Activated naive CD4-positive, alpha-beta T cell treated with anti-CD3 and anti-CD28 coated beads, Interleukin-2, amount 10 ng/mL, durations not matched to agents 7 days and 5 days (primary cell): ENCODE results near the gene PTPRD.

Experiments
- CTCF ChIA-PET: fragments of 350-600 bp; sonication (Branson Sonifier 250); formaldehyde crosslinking; loops from one replicate; lab custom pipeline; 2021; ENCODE audit warnings: antibody characterized with exemption; lab: Charles Lee
- DNase-seq: peaks from one replicate; pipeline ENCODE4 v3.0.0-alpha.2; 2020
- H3K27ac Mint-ChIP-seq: one replicate; pipeline ENCODE4 v1.8.0; 2021; ENCODE audit warnings: mild to moderate bottlenecking, moderate library complexity, mixed read lengths
- H3K27me3 Mint-ChIP-seq: one replicate; pipeline ENCODE4 v1.8.0; 2021; ENCODE audit warnings: mild to moderate bottlenecking, mixed read lengths
- H3K36me3 Mint-ChIP-seq: one replicate; pipeline ENCODE4 v1.8.0; 2021; ENCODE audit warnings: mixed read lengths
- H3K4me1 Mint-ChIP-seq: one replicate; pipeline ENCODE4 v1.8.0; 2021; ENCODE audit warnings: mixed read lengths
- H3K4me3 Mint-ChIP-seq: one replicate; pipeline ENCODE4 v1.8.0; 2021; ENCODE audit warnings: mild to moderate bottlenecking, moderate library complexity, mixed read lengths
- H3K9me3 Mint-ChIP-seq: one replicate; pipeline ENCODE4 v1.8.0; 2021; ENCODE audit warnings: mixed read lengths

Gene PTPRD

GRCh38 chr9:9792144-9792857 lies 820.5 kb downstream of the PTPRD start:
- Mint-ChIP-seq H3K36me3 (no peaks in the 10 kb centered on the region), H3K27me3 (no peaks in the 10 kb centered on the region), H3K4me3 (no peak overlapping the region), H3K27ac (no peak overlapping the region), H3K4me1 (no peaks in the 10 kb centered on the region), H3K9me3 (no peaks in the 10 kb centered on the region)
- no peak for DNase-seq
- CTCF ChIA-PET: interaction anchor here (1.3 kb wide), 1 partner anchor 186 kb away, joined by 4 read pairs; no protein-coding TSS in a partner anchor

- CTCF ChIA-PET: interaction anchor here (1.3 kb wide), 1 partner anchor 185 kb away, joined by 4 read pairs; no protein-coding TSS in a partner anchor
- no peak overlapping the region for H3K27ac Mint-ChIP-seq
- no peaks in the 10 kb centered on the region for H3K36me3 Mint-ChIP-seq
- H3K9me3 Mint-ChIP-seq: no peaks in the 10 kb centered on the region
- no peak overlapping the region for H3K4me3 Mint-ChIP-seq
- no peaks in the 10 kb centered on the region for H3K4me1 Mint-ChIP-seq
- no peak for DNase-seq
- no peaks in the 10 kb centered on the region for H3K27me3 Mint-ChIP-seq
Measured at GRCh38 chr9:9791611-9792010, 821.2 kb downstream of the PTPRD start.

- Mint-ChIP-seq H3K36me3 (no peaks in the 10 kb centered on the region), H3K4me3 (no peak overlapping the region), H3K27me3 (no peaks in the 10 kb centered on the region), H3K27ac (no peak overlapping the region), H3K4me1 (no peaks in the 10 kb centered on the region), H3K9me3 (no peaks in the 10 kb centered on the region)
- CTCF ChIA-PET: interaction anchor here (0.8 to 0.9 kb wide), 2 partner anchors 24 to 153 kb away, joined by 3 read pairs; no protein-coding TSS in a partner anchor
- no peak for DNase-seq
Measured at GRCh38 chr9:9790216-9790872, 822.5 kb downstream of the PTPRD start.

- Mint-ChIP-seq H3K27ac (no peak overlapping the region), H3K4me1 (no peaks in the 10 kb centered on the region), H3K27me3 (no peaks in the 10 kb centered on the region), H3K4me3 (no peak overlapping the region), H3K36me3 (no peaks in the 10 kb centered on the region), H3K9me3 (no peaks in the 10 kb centered on the region)
- DNase-seq: no peak
- CTCF ChIA-PET: no interaction called here
Measured at GRCh38 chr9:9783711-9784110, 829.1 kb downstream of the PTPRD start.

- H3K9me3 Mint-ChIP-seq: no peaks in the 10 kb centered on the region
- no peaks in the 10 kb centered on the region for H3K27me3 Mint-ChIP-seq
- CTCF ChIA-PET: no interaction called here
- H3K36me3 Mint-ChIP-seq: no peaks in the 10 kb centered on the region
- DNase-seq: no peak
- H3K27ac Mint-ChIP-seq: no peak overlapping the region
- H3K4me1 Mint-ChIP-seq: no peaks in the 10 kb centered on the region
- no peak overlapping the region for H3K4me3 Mint-ChIP-seq
Measured at GRCh38 chr9:9783211-9783610, 829.6 kb downstream of the PTPRD start.

- no peak overlapping the region for H3K4me3 Mint-ChIP-seq
- H3K36me3 Mint-ChIP-seq: no peaks in the 10 kb centered on the region
- H3K9me3 Mint-ChIP-seq: no peaks in the 10 kb centered on the region
- DNase-seq: no peak
- H3K4me1 Mint-ChIP-seq: no peaks in the 10 kb centered on the region
- no peak overlapping the region for H3K27ac Mint-ChIP-seq
- CTCF ChIA-PET: no interaction called here
- no peaks in the 10 kb centered on the region for H3K27me3 Mint-ChIP-seq
Measured at GRCh38 chr9:9778293-9778692, 834.5 kb downstream of the PTPRD start.

- Mint-ChIP-seq H3K27me3 (no peaks in the 10 kb centered on the region), H3K4me3 (no peak overlapping the region), H3K9me3 (no peaks in the 10 kb centered on the region), H3K4me1 (no peaks in the 10 kb centered on the region), H3K27ac (no peak overlapping the region), H3K36me3 (no peaks in the 10 kb centered on the region)
- CTCF ChIA-PET: no interaction called here
- DNase-seq: no peak
Measured at GRCh38 chr9:9774471-9774870, 838.3 kb downstream of the PTPRD start.

GRCh38 chr9:9771314-9771713 lies 841.5 kb downstream of the PTPRD start:
- Mint-ChIP-seq H3K27me3 (no peaks in the 10 kb centered on the region), H3K4me1 (no peaks in the 10 kb centered on the region), H3K4me3 (no peak overlapping the region), H3K9me3 (no peaks in the 10 kb centered on the region), H3K27ac (no peak overlapping the region), H3K36me3 (no peaks in the 10 kb centered on the region)
- DNase-seq: no peak
- CTCF ChIA-PET: no interaction called here

GRCh38 chr9:9764821-9765220 lies 848.0 kb downstream of the PTPRD start:
- Mint-ChIP-seq H3K27ac (no peak overlapping the region), H3K27me3 (no peaks in the 10 kb centered on the region), H3K4me1 (no peaks in the 10 kb centered on the region), H3K36me3 (no peaks in the 10 kb centered on the region), H3K4me3 (no peak overlapping the region), H3K9me3 (peaks cover 3% of the 10 kb centered on the region)
- CTCF ChIA-PET: no interaction called here
- DNase-seq: no peak

- no peaks in the 10 kb centered on the region for H3K27me3 Mint-ChIP-seq
- H3K27ac Mint-ChIP-seq: no peak overlapping the region
- no peaks in the 10 kb centered on the region for H3K9me3 Mint-ChIP-seq
- no peaks in the 10 kb centered on the region for H3K36me3 Mint-ChIP-seq
- CTCF ChIA-PET: no interaction called here
- H3K4me1 Mint-ChIP-seq: no peaks in the 10 kb centered on the region
- DNase-seq: no peak
- H3K4me3 Mint-ChIP-seq: no peak overlapping the region
Measured at GRCh38 chr9:9754186-9754585, 858.6 kb downstream of the PTPRD start.

- Mint-ChIP-seq H3K4me1 (no peaks in the 10 kb centered on the region), H3K27me3 (no peaks in the 10 kb centered on the region), H3K27ac (no peak overlapping the region), H3K36me3 (no peaks in the 10 kb centered on the region), H3K9me3 (no peaks in the 10 kb centered on the region), H3K4me3 (no peak overlapping the region)
- no peak for DNase-seq
- CTCF ChIA-PET: no interaction called here
Measured at GRCh38 chr9:9753266-9753665, 859.5 kb downstream of the PTPRD start.

GRCh38 chr9:9752722-9753121 lies 860.1 kb downstream of the PTPRD start:
- no peaks in the 10 kb centered on the region for H3K9me3 Mint-ChIP-seq
- CTCF ChIA-PET: no interaction called here
- no peaks in the 10 kb centered on the region for H3K36me3 Mint-ChIP-seq
- no peak overlapping the region for H3K4me3 Mint-ChIP-seq
- H3K4me1 Mint-ChIP-seq: no peaks in the 10 kb centered on the region
- H3K27me3 Mint-ChIP-seq: no peaks in the 10 kb centered on the region
- H3K27ac Mint-ChIP-seq: no peak overlapping the region
- DNase-seq: no peak

GRCh38 chr9:9751996-9752395 lies 860.8 kb downstream of the PTPRD start:
- CTCF ChIA-PET: no interaction called here

GRCh38 chr9:9750719-9751118 lies 862.1 kb downstream of the PTPRD start:
- Mint-ChIP-seq H3K9me3 (no peaks in the 10 kb centered on the region), H3K4me1 (no peaks in the 10 kb centered on the region), H3K36me3 (no peaks in the 10 kb centered on the region), H3K27ac (no peak overlapping the region), H3K27me3 (no peaks in the 10 kb centered on the region), H3K4me3 (no peak overlapping the region)
- CTCF ChIA-PET: no interaction called here
- DNase-seq: no peak

More at GRCh38 chr9:9751996-9752395, 860.8 kb downstream of the PTPRD start:
- DNase-seq: no peak
- Mint-ChIP-seq H3K4me3 (no peak overlapping the region), H3K27ac (no peak overlapping the region), H3K9me3 (no peaks in the 10 kb centered on the region), H3K27me3 (no peaks in the 10 kb centered on the region), H3K36me3 (no peaks in the 10 kb centered on the region), H3K4me1 (no peaks in the 10 kb centered on the region)

- Mint-ChIP-seq H3K4me3 (no peak overlapping the region), H3K27me3 (no peaks in the 10 kb centered on the region), H3K9me3 (no peaks in the 10 kb centered on the region), H3K4me1 (no peaks in the 10 kb centered on the region), H3K36me3 (no peaks in the 10 kb centered on the region), H3K27ac (no peak overlapping the region)
- no peak for DNase-seq
- CTCF ChIA-PET: no interaction called here
Measured at GRCh38 chr9:9749591-9749990, 863.2 kb downstream of the PTPRD start.
